IgD-negative memory B cell (primary cell): ENCODE results near the gene MAN1A1. TPM values are rescaled to one million over a fixed set of nuclear protein-coding genes. Genes with fewer than 3 reads are reported as not detected.

Experiments used
- H3K27ac Mint-ChIP-seq, 3 donors: one replicate each; pipeline ENCODE4 v1.8.0; 2020 to 2022; ENCODE audit warnings: mild to moderate bottlenecking in 3 of 3, mixed read lengths in 3 of 3, moderate library complexity in 1 of 3
- H3K27me3 Mint-ChIP-seq: one replicate; pipeline ENCODE4 v1.8.0; 2021; ENCODE audit warnings: mixed read lengths
- H3K36me3 Mint-ChIP-seq: one replicate; pipeline ENCODE4 v1.8.0; 2020; ENCODE audit warnings: mild to moderate bottlenecking, mixed read lengths
- H3K4me1 Mint-ChIP-seq, 3 donors: one replicate each; pipeline ENCODE4 v1.8.0; 2020 to 2022; ENCODE audit warnings: mixed read lengths in 3 of 3, mild to moderate bottlenecking in 1 of 3
- H3K4me3 Mint-ChIP-seq, 4 donors: one replicate each; pipeline ENCODE4 v1.8.0; 2020 to 2022; ENCODE audit warnings: mild to moderate bottlenecking in 4 of 4, mixed read lengths in 4 of 4, moderate library complexity in 3 of 4
- H3K9me3 Mint-ChIP-seq, 3 donors: one replicate each; pipeline ENCODE4 v1.8.0; 2020 to 2021; ENCODE audit warnings: mixed read lengths in 3 of 3, mild to moderate bottlenecking in 1 of 3
- polyA plus RNA-seq: library from polyadenylated mRNA; unstranded; fragments of 300-500 nt; fragmentation: Illumina TruSeq; gene quantifications from one replicate; pipeline ENCODE4 v1.2.3, GENCODE V29; 2021

The MAN1A1 gene
- polyA plus RNA-seq, 1 donor from 2014 or later = 16.9 TPM

DNA sequence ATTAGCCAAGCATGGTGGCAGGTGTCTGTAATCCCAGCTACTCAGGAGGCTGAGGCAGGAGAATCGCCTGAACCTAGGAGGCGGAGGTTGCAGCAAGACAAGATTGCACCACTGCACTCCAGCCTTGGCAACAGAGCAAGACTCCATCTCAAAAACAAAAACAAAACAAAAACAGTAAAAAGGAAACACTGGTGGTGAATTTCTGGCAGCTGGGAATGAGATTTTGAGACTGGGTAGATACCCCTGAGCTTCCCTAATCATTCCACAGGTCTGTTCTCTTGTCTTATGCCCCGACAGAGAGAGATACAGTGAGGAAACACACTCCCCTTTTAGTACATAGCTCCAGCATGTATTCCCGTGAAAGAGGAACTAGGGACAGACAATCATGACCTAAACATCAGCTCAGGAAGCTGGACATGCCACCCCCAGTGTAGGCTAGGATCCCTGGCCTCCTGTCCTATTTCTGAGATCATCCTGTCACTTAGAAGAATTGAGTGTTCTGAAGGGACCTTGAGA lies 9.6 kb downstream of the MAN1A1 start:
- no peaks in the 10 kb centered on the region for H3K9me3 Mint-ChIP-seq
- H3K4me1 Mint-ChIP-seq = peaks cover 25 to 31% (median 30%) of the 10 kb centered on the region in 3 donors
- peaks cover 1% of the 10 kb centered on the region for H3K36me3 Mint-ChIP-seq
- H3K27ac Mint-ChIP-seq = peak overlapping the region in 1 of 3 donors; percentile 69
- H3K4me3 Mint-ChIP-seq = peak overlapping the region in 1 of 4 donors; percentile 58
- no peaks in the 10 kb centered on the region for H3K27me3 Mint-ChIP-seq

DNA sequence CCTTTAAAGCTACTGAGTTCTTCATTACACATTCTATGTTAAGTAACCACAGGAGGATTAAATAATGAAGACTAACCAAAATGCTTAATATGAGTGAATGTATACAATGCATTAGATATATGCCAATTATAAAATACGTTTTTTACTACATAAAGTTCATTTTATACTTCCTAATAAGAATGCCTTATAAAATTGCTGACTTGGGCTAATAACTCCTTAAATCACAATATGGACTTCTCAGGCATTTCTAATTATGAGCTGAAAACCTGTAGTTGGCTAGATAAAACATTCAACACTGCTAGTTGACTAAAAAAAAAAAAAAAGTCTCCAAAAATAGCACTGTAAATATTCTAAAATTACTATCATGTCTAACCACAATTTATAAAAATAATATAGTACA lies 11.8 kb downstream of the MAN1A1 start:
- Mint-ChIP-seq H3K4me1 (peaks cover 21 to 29% (median 25%) of the 10 kb centered on the region in 3 donors), H3K27me3 (no peaks in the 10 kb centered on the region), H3K4me3 (no peak overlapping the region), H3K9me3 (no peaks in the 10 kb centered on the region), H3K27ac (no peak overlapping the region), H3K36me3 (peaks cover 1% of the 10 kb centered on the region)

DNA sequence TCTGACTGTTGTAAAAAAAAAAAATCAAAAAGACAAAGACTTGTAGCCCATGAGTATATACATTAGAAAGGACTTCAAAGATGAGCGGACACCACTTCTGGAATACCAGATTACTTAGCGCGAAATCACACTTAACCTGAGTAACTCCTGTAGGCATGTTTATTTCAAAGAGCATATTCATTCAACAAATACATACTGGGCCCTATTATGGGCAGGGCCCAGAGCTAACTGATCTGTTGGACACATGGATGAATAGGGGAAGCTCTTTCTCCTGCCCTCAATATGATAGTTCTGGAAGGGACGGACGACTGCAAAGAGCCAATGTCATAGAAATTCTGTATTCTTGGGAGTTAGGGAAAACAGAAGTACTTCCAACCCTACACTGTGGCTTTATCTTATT lies 12.3 kb downstream of the MAN1A1 start:
- Mint-ChIP-seq H3K27ac (peak overlapping the region in 1 of 3 donors; percentile 75), H3K9me3 (no peaks in the 10 kb centered on the region), H3K27me3 (no peaks in the 10 kb centered on the region), H3K36me3 (peaks cover 1% of the 10 kb centered on the region), H3K4me3 (peak overlapping the region in 1 of 4 donors; percentile 63), H3K4me1 (peaks cover 21 to 28% (median 25%) of the 10 kb centered on the region in 3 donors)

DNA sequence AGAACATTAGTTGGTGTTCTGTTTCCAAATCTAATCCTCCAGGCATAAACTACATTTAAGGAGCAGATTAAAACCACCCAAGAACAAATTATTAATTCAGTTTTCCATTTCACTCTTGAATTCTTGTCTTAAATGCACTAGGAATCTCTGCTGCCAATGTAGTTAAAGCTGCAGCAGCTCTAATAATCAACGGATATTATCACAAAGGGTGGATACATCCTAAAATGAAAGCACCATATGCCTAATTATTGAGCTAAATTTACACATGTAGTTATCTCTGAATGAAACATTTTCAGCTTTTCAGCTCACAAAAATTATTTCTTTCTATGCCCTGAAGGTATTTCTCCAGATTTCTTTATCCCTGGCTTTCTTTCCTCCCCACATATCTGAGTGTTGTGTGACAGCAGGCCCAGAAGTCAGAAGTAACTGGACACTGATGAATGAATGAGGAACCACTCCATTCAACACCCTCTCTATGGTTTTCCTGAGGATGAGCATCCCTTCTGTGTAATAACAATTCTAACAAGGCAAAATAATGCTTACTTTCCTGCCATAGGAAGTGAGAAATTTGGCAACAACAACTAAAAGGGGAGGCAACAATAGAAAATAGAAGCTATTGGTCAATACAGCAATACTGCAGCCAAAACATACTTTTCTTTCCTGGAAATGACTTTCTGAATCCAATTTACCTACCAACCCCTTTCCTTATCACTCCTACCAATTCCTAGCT lies 14.9 kb downstream of the MAN1A1 start:
- Mint-ChIP-seq H3K27me3 (no peaks in the 10 kb centered on the region), H3K4me3 (no peak overlapping the region), H3K36me3 (peaks cover 1% of the 10 kb centered on the region), H3K27ac (no peak overlapping the region), H3K4me1 (peaks cover 13 to 17% (median 16%) of the 10 kb centered on the region in 3 donors), H3K9me3 (no peaks in the 10 kb centered on the region)

DNA sequence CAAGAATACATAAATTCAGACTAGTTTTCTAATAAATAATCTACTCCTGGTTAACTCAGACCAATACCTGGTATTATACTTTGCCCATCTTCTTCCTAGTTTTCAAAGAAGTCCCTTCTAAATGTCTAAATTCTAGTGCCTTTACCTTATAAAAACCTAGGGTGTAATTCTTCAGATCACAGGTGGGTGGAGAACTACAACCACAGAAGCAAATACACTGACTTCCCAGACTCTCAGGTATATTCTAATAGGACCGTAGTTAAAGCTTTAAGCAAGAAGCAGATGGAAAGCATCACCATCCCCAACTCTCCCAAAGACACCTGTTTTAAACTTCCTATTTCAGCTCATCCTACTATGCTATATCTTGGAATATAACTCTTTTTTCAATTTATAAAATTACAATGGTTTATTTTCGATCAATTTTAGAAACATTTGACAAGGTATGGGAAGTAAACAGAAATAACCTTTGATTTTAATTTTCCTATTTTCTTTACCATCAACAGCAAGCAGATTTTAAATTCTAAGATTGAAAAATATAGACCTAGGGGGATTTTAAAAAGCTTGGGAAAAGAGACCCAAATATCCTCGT lies 15.8 kb downstream of the MAN1A1 start:
- no peaks in the 10 kb centered on the region for H3K27me3 Mint-ChIP-seq

DNA sequence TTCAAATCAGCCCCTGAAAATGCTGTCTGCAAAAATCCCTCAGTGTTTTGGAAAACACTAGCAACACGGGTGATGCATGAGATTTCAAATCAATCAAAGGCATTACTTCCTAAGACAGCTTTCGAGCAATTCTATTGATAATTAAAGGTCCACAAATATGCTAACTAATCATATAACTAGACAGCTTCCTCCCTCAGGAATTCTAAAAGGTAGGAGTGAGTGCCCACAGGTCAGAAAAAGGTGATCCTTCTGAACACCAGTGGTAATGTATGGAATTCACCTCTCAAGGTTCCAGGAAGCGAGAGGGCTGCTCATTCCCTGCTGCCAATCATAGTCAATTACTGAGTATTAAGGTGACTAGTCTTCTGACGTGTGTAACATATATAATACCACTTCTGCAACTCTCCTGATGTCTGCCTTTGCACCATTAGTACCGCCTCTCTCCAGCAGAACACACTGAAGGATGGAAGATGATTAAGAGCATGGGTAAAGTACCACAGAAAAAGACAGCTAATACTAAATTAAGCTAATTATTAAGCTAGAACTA lies 16.4 kb downstream of the MAN1A1 start:
- Mint-ChIP-seq H3K27ac (no peak overlapping the region), H3K36me3 (no peaks in the 10 kb centered on the region), H3K27me3 (no peaks in the 10 kb centered on the region), H3K4me1 (peaks cover 5 to 15% (median 14%) of the 10 kb centered on the region in 3 donors), H3K4me3 (no peak overlapping the region), H3K9me3 (no peaks in the 10 kb centered on the region)

More for the DNA sequence above, 15.8 kb downstream of the MAN1A1 start:
- H3K36me3 Mint-ChIP-seq = no peaks in the 10 kb centered on the region
- peaks cover 5 to 15% (median 14%) of the 10 kb centered on the region in 3 donors for H3K4me1 Mint-ChIP-seq
- H3K4me3 Mint-ChIP-seq = no peak overlapping the region
- no peak overlapping the region for H3K27ac Mint-ChIP-seq
- no peaks in the 10 kb centered on the region for H3K9me3 Mint-ChIP-seq

DNA sequence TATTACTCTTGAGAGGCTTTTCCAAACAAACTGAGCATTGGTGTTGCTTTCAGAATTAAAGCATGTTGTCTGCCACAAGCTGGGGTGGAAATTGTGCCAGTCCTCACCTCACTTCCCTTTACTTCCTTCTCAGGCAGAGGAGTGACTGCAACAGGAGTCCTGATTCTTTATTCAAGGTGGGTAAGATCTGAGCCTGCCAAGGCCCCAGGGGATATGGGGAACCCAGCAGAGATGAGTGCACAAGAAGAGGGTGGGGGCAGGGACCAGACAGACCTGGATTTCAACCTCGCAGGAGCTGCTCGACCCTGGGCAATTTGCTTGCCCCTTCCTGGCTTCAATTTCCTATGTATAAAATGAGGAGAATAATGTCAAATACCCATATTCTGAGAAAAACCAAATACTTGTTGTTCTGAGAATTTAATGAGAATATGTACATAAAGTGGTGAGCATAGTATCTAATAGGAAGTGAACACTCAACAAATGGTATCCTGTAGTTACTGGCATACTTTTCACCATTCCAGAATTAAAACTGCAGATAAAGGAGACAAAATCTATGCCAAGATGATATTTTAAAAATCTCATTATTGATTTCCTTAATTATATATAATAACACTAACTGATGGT lies 17.8 kb downstream of the MAN1A1 start:
- Mint-ChIP-seq H3K4me1 (peaks cover 5 to 15% (median 12%) of the 10 kb centered on the region in 3 donors), H3K27ac (no peak overlapping the region), H3K27me3 (no peaks in the 10 kb centered on the region), H3K36me3 (no peaks in the 10 kb centered on the region), H3K4me3 (no peak overlapping the region), H3K9me3 (no peaks in the 10 kb centered on the region)

DNA sequence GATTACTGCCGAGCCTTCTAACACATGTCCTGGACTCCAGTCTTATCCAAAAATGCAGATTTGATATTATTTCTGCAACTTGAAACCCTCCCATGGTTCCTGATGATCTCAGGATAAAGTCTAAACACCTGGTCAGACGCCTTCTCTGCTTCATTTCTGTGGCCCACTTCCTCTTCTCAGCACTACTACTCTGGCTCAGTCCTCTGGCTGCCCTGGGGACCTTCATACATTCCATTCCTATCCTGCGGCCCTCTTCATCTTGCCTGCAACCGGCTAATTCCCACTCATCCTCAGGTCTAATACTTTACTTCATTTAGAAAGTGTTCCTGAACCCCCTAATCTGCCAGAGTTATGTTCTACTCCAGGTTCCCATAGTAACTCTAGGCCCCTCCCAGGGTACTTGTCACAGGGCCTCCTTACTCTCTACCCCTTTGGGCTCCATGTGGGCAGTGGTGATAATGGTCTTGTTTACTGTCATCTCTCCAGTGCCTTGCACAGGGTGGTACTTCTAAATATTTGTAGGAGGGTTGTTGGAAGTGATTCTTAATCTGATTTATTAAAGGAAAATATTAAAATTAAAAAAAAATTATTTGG lies 18.9 kb downstream of the MAN1A1 start:
- H3K4me3 Mint-ChIP-seq = no peak overlapping the region
- peak overlapping the region in 1 of 3 donors; percentile 11 for H3K27ac Mint-ChIP-seq
- no peaks in the 10 kb centered on the region for H3K9me3 Mint-ChIP-seq
- H3K27me3 Mint-ChIP-seq = no peaks in the 10 kb centered on the region
- H3K36me3 Mint-ChIP-seq = no peaks in the 10 kb centered on the region
- peaks cover 3 to 11% (median 5%) of the 10 kb centered on the region in 3 donors for H3K4me1 Mint-ChIP-seq

DNA sequence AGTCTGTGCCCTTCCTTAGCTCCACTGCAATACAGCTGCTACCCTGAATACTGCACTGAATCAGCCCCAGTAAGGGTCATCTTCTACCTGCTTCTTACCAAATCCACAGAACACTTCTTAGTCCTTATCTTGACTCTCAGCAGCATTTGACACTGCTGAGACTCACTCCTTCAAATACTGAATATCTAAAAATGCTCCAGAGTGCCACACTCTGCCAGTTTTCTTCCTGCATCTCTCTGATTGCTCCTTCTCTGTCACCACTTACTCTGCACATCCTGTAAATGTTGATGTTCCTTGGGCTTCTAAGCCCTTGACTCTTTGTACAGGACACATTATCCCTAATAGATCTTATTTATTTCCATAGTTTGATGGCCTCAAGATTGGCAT lies 19.8 kb downstream of the MAN1A1 start:
- Mint-ChIP-seq H3K4me1 (peaks cover 0 to 6% (median 2%) of the 10 kb centered on the region in 3 donors), H3K27ac (peak overlapping the region in 1 of 3 donors; percentile 55), H3K9me3 (no peaks in the 10 kb centered on the region)

DNA sequence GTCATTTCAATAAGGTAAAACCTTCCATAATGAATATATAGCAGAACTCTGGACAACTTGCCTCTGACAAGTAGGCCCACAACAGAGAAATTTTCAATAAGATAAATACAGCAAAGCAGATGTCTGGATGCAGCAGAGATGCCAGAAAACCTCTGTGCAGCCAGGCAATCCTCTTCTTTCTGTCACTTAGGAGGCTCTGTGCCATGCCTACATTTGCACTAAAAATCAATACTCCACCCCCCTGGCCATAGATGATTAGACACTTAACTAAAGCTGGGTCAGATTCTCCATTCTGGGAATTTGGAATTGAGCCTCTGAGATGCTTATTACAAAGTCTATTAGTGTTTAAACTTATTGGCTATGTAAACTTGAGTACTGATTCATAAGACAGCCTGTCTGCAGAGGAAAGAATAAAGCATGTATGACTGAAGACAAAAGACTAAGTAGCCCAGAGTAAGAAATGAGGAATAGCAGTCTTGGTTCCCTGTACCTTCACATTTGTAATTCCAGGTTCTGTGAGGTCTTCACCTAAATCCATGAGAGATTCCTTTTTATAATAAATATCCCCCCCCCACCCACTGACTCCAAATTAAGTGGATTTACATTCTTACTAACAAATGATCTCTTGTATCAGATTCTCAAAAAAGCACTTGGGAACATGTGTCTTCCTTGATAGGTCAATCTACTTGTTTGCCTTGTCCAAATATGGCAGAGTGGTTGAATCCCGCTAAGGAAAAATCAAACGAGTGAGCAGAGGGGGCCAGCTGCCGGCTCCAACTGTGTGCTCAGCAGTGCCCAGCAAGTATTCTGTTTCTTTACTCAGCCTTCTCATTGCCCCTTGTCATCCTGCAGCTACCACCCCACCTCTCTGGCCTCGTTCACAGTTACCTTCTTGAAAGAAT lies 20.4 kb downstream of the MAN1A1 start:
- no peaks in the 10 kb centered on the region for H3K27me3 Mint-ChIP-seq
- no peak overlapping the region for H3K4me3 Mint-ChIP-seq

More for the DNA sequence above, 19.8 kb downstream of the MAN1A1 start:
- H3K36me3 Mint-ChIP-seq = peaks cover 3% of the 10 kb centered on the region
- H3K4me3 Mint-ChIP-seq = no peak overlapping the region
- H3K27me3 Mint-ChIP-seq = no peaks in the 10 kb centered on the region

DNA sequence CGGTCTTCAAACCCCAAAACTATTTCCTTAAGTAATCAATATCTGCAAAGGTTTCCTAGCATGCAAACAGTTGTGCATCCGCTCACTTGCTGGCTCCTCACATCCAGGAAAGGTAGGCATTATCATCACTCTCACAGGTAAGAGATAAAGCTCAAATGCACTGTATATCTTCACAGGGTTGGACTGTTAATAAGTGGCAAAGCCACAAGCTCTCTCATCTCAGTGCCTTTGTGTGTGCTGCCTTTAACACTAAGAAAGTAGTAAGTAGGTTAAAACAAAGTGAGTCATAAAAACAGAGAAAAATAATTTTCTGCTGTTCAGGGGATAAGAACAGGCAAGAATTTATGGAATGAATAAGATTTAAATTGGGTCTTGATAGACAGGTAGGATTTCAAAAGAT lies 21.3 kb downstream of the MAN1A1 start:
- H3K4me1 Mint-ChIP-seq = peaks cover 0 to 3% (median 0%) of the 10 kb centered on the region in 3 donors
- no peaks in the 10 kb centered on the region for H3K27me3 Mint-ChIP-seq
- H3K27ac Mint-ChIP-seq = no peak overlapping the region
- H3K9me3 Mint-ChIP-seq = no peaks in the 10 kb centered on the region
- H3K4me3 Mint-ChIP-seq = no peak overlapping the region
- peaks cover 3% of the 10 kb centered on the region for H3K36me3 Mint-ChIP-seq

More for the DNA sequence above, 20.4 kb downstream of the MAN1A1 start:
- Mint-ChIP-seq H3K36me3 (peaks cover 3% of the 10 kb centered on the region), H3K4me1 (peaks cover 0 to 5% (median 0%) of the 10 kb centered on the region in 3 donors), H3K9me3 (no peaks in the 10 kb centered on the region), H3K27ac (no peak overlapping the region)

DNA sequence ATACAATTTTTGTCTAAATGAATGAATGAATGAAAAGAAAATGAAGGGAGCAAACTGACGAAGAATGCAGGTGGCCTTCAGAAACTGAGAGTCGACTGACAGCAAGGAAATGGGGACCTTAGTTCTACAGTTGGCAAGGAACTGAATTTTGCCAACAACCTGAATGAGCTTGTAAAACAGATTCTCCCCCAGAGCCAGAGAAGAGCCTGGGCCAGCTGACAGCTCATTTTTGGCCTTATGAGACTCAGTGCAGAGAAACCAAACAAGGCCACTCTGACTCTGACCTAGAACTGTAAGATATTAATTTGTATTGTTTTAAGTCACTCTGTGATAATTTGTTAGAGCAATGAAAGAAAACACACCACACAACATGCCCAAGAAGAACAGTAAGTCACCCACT lies 21.8 kb downstream of the MAN1A1 start:
- no peaks in the 10 kb centered on the region for H3K9me3 Mint-ChIP-seq
- H3K36me3 Mint-ChIP-seq = peaks cover 3% of the 10 kb centered on the region
- H3K27ac Mint-ChIP-seq = no peak overlapping the region
- no peak overlapping the region for H3K4me3 Mint-ChIP-seq
- no peaks in the 10 kb centered on the region for H3K27me3 Mint-ChIP-seq
- H3K4me1 Mint-ChIP-seq = peaks cover 0 to 3% (median 0%) of the 10 kb centered on the region in 3 donors

DNA sequence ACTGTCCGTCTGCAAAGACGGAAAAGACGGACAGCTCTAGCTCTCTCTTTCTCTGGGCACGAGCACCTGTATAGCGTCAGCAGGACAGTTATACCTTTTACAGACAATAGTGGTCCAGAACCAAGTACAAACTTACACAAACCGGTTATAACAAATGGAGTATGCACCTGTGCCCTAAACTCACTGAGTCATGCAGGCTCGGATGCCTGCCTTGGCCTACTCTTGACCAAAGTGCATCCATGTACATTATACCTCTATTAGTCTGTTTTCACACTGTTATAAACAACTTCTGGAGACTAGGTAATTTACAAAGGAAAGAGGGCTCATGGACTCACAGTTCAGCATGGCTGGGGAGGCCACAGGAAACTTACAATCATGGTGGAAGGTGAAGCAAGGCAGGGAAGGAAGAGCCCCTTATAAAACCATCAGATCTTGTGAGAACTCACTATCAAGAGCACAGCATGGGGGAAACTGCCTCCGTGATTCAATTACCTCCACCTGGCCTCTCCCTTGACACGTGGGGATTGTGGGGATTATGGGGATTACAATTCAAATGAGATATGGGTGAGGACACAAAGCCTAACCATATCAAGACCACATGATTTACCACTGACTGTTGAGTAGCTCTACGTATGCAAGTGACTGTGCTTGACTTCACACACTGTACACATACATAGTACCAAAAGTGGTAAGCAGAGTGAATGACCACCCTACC lies 23.1 kb downstream of the MAN1A1 start:
- Mint-ChIP-seq H3K4me1 (peaks cover 0 to 4% (median 1%) of the 10 kb centered on the region in 3 donors), H3K4me3 (no peak overlapping the region), H3K9me3 (no peaks in the 10 kb centered on the region), H3K36me3 (peaks cover 3% of the 10 kb centered on the region), H3K27ac (no peak overlapping the region), H3K27me3 (no peaks in the 10 kb centered on the region)
